SKM-1 treated with dmso at 0.1 percent for 144 hours (cell line): ENCODE data around the gene EVA1A.
"Not testable (repeated sequence)": the region's sequence is repeated elsewhere in the genome, so short reads cannot be mapped to it uniquely, and the experiment has no call there.

Source experiments
- DNase-seq: peaks from one replicate; lab custom pipeline; 2025; ENCODE audit not compliant: unreplicated experiment; lab: John Stamatoyannopoulos, UW

Gene EVA1A

GRCh38 chr2:75489721-75490120 lies 71.0 kb downstream of the EVA1A start:
- DNase-seq, result no peak

GRCh38 chr2:75488157-75488556 lies 72.6 kb downstream of the EVA1A start:
- DNase-seq, result no peak

- DNase-seq, result not testable (repeated sequence)
Measured at GRCh38 chr2:75486735-75487134, 74.0 kb downstream of the EVA1A start.

GRCh38 chr2:75484840-75485239 lies 75.9 kb downstream of the EVA1A start:
- no peak for DNase-seq

- no peak for DNase-seq
Measured at GRCh38 chr2:75483878-75484277, 76.9 kb downstream of the EVA1A start.

GRCh38 chr2:75482398-75482797 lies 78.3 kb downstream of the EVA1A start:
- no peak for DNase-seq

GRCh38 chr2:75480971-75481836 lies 79.5 kb downstream of the EVA1A start:
- DNase-seq, result peak; percentile 2

- not testable (repeated sequence) for DNase-seq
Measured at GRCh38 chr2:75477696-75478095, 83.0 kb downstream of the EVA1A start.

- DNase-seq, result no peak
Measured at GRCh38 chr2:75476761-75477160, 84.0 kb downstream of the EVA1A start.

- DNase-seq, result no peak
Measured at GRCh38 chr2:75475976-75476375, 84.8 kb downstream of the EVA1A start.

- DNase-seq, result no peak
Measured at GRCh38 chr2:75475049-75475448, 85.7 kb downstream of the EVA1A start.

- no peak for DNase-seq
Measured at GRCh38 chr2:75474115-75474514, 86.6 kb downstream of the EVA1A start.

GRCh38 chr2:75466708-75467311 lies 93.9 kb downstream of the EVA1A start:
- DNase-seq, result peak; percentile 42

GRCh38 chr2:75465317-75465984 lies 95.3 kb downstream of the EVA1A start:
- DNase-seq, result no peak

- no peak for DNase-seq
Measured at GRCh38 chr2:75464348-75464946, 96.3 kb downstream of the EVA1A start.

- DNase-seq, result no peak
Measured at GRCh38 chr2:75462721-75463120, 98.0 kb downstream of the EVA1A start.

- no peak for DNase-seq
Measured at GRCh38 chr2:75462206-75462605, 98.5 kb downstream of the EVA1A start.

- DNase-seq, result no peak
Measured at GRCh38 chr2:75460630-75461029, 100.1 kb downstream of the EVA1A start.

- DNase-seq, result no peak
Measured at GRCh38 chr2:75459565-75460310, 101.0 kb downstream of the EVA1A start.

GRCh38 chr2:75458201-75458600 lies 102.5 kb downstream of the EVA1A start:
- no peak for DNase-seq

- no peak for DNase-seq
Measured at GRCh38 chr2:75456825-75457224, 103.9 kb downstream of the EVA1A start.
